H9 (cell line): ENCODE results near the gene FAM78A. TPM values are rescaled to one million over a fixed set of nuclear protein-coding genes. Genes with fewer than 3 reads are reported as not detected.

Experiments
- DNase-seq: peaks from one replicate; pipeline ENCODE4 v3.0.0-alpha.2; 2017
- H2AFZ ChIP-seq: one replicate; pipeline ENCODE4 v1.6.1; 2013; ENCODE audit warnings: mild to moderate bottlenecking, low read length, control low read depth, moderate library complexity
- H2AK5ac ChIP-seq: 2 replicates; pipeline ENCODE4 v1.6.1; 2013; ENCODE audit warnings: low read length, control low read depth, mixed read lengths; ENCODE audit not compliant: insufficient read length
- H2BK120ac ChIP-seq: one replicate; pipeline ENCODE4 v1.6.1; 2013; ENCODE audit warnings: low read depth, mild to moderate bottlenecking, low read length, control low read depth, inconsistent platforms; ENCODE audit not compliant: poor library complexity, severe bottlenecking
- H2BK12ac ChIP-seq: 2 replicates; pipeline ENCODE4 v1.6.1; 2013; ENCODE audit warnings: low read length, control low read depth, mixed read lengths, low read depth; ENCODE audit not compliant: insufficient read length
- H2BK15ac ChIP-seq: 2 replicates; pipeline ENCODE4 v1.6.1; 2013; ENCODE audit warnings: low read depth, low read length, control low read depth
- H2BK20ac ChIP-seq: one replicate; pipeline ENCODE4 v1.6.1; 2013; ENCODE audit warnings: low read depth, mild to moderate bottlenecking, low read length, control low read depth, inconsistent platforms; ENCODE audit not compliant: poor library complexity, severe bottlenecking
- H2BK5ac ChIP-seq: 2 replicates; pipeline ENCODE4 v1.6.1; 2013; ENCODE audit warnings: low read length, control low read depth, mixed read lengths; ENCODE audit not compliant: insufficient read length
- H3K14ac ChIP-seq: 2 replicates; pipeline ENCODE4 v1.6.1; 2013; ENCODE audit warnings: low read length, control low read depth; ENCODE audit not compliant: insufficient read depth
- H3K18ac ChIP-seq: 2 replicates; pipeline ENCODE4 v1.6.1; 2013; ENCODE audit warnings: low read depth, mild to moderate bottlenecking, mixed read lengths, low read length, control low read depth; ENCODE audit not compliant: insufficient read length
- H3K23ac ChIP-seq: 2 replicates; pipeline ENCODE4 v1.6.1; 2013; ENCODE audit warnings: low read length, control low read depth, mixed read lengths, low read depth; ENCODE audit not compliant: insufficient read length
- H3K23me2 ChIP-seq: 2 replicates; pipeline ENCODE4 v1.6.1; 2013; ENCODE audit warnings: low read depth, mild to moderate bottlenecking, mixed read lengths, low read length, control low read depth; ENCODE audit not compliant: insufficient read length, poor library complexity, severe bottlenecking
- H3K27ac ChIP-seq: 2 replicates; pipeline ENCODE4 v1.5.1; 2013; ENCODE audit warnings: low read length, control low read depth, mixed read lengths, low read depth; ENCODE audit not compliant: insufficient read length
- H3K27me3 ChIP-seq: 2 replicates; pipeline ENCODE4 v1.6.1; 2013; ENCODE audit warnings: low read length, control low read depth, inconsistent platforms; ENCODE audit not compliant: insufficient read depth
- H3K4ac ChIP-seq: 2 replicates; pipeline ENCODE4 v1.6.1; 2013; ENCODE audit warnings: low read depth, mild to moderate bottlenecking, control low read depth, inconsistent platforms, low read length, moderate library complexity
- H3K4me1 ChIP-seq: 2 replicates; pipeline ENCODE4 v1.6.1; 2013; ENCODE audit warnings: low read length, control low read depth, inconsistent platforms; ENCODE audit not compliant: insufficient read depth
- H3K4me2 ChIP-seq: 2 replicates; pipeline ENCODE4 v1.6.1; 2013; ENCODE audit warnings: low read length, control low read depth, mixed read lengths; ENCODE audit not compliant: insufficient read length, insufficient read depth
- H3K56ac ChIP-seq: 2 replicates; pipeline ENCODE4 v1.6.1; 2013; ENCODE audit warnings: low read depth, mild to moderate bottlenecking, mixed read lengths, low read length, control low read depth; ENCODE audit not compliant: insufficient read length
- H3K79me1 ChIP-seq: 2 replicates; pipeline ENCODE4 v1.6.1; 2013; ENCODE audit warnings: low read depth, mild to moderate bottlenecking, moderate library complexity, low read length, control low read depth, inconsistent platforms; ENCODE audit not compliant: insufficient read depth, poor library complexity, severe bottlenecking
- H3K79me2 ChIP-seq: 2 replicates; pipeline ENCODE4 v1.6.1; 2013; ENCODE audit warnings: low read length, control low read depth, inconsistent platforms; ENCODE audit not compliant: insufficient read depth
- H3K9ac ChIP-seq: 2 replicates; pipeline ENCODE4 v1.6.1; 2013; ENCODE audit warnings: low read length, control low read depth, mixed read lengths; ENCODE audit not compliant: insufficient read length; ENCODE audit errors: extremely low read depth
- H3K9me3 ChIP-seq: one replicate; pipeline ENCODE4 v1.6.1; 2013; ENCODE audit warnings: low read depth, low read length, inconsistent platforms; ENCODE audit not compliant: control insufficient read depth
- H3T11ph ChIP-seq: one replicate; pipeline ENCODE4 v1.6.1; 2013; ENCODE audit warnings: mild to moderate bottlenecking, low read length, control low read depth, inconsistent platforms
- H4K20me1 ChIP-seq: one replicate; pipeline ENCODE4 v1.6.1; 2013; ENCODE audit not compliant: control insufficient read depth, insufficient read length, insufficient read depth
- H4K5ac ChIP-seq: 2 replicates; pipeline ENCODE4 v1.6.1; 2013; ENCODE audit warnings: low read depth, mild to moderate bottlenecking, mixed read lengths, low read length, control low read depth; ENCODE audit not compliant: insufficient read length
- H4K8ac ChIP-seq: replicated peaks from 2 replicates; pipeline ENCODE4 v1.6.1; 2013; ENCODE audit warnings: low read length, control low read depth, mixed read lengths, low read depth; ENCODE audit not compliant: insufficient read length
- H4K91ac ChIP-seq: 2 replicates; pipeline ENCODE4 v1.6.1; 2013; ENCODE audit warnings: low read depth, mild to moderate bottlenecking, moderate library complexity, mixed read lengths, low read length, control low read depth; ENCODE audit not compliant: insufficient read length
- H3K27ac Mint-ChIP-seq, 3 experiments: 2 replicates in 2 of 3; 3 replicates in 1 of 3; pipeline ENCODE4 v1.8.0; 2020 to 2021; ENCODE audit warnings: mixed read lengths in 3 of 3, mild to moderate bottlenecking in 1 of 3, moderate library complexity in 1 of 3
- H3K27me3 Mint-ChIP-seq: 2 replicates; pipeline ENCODE4 v1.8.0; 2021; ENCODE audit warnings: low read depth, mild to moderate bottlenecking, moderate library complexity, mixed read lengths
- H3K36me3 Mint-ChIP-seq, 3 experiments: 2 replicates in 2 of 3; 3 replicates in 1 of 3; pipeline ENCODE4 v1.8.0; 2020 to 2021; ENCODE audit warnings: low read depth in 3 of 3, mixed read lengths in 3 of 3; ENCODE audit not compliant: insufficient read depth in 1 of 3
- H3K4me1 Mint-ChIP-seq, 2 experiments: 2 replicates each; pipeline ENCODE4 v1.8.0; 2020; ENCODE audit warnings: mixed read lengths in 2 of 2
- H3K4me3 Mint-ChIP-seq, 2 experiments: 2 replicates in 1 of 2; 3 replicates in 1 of 2; pipeline ENCODE4 v1.8.0; 2020 to 2021; ENCODE audit warnings: mild to moderate bottlenecking in 2 of 2, mixed read lengths in 2 of 2, moderate library complexity in 1 of 2
- H3K9me3 Mint-ChIP-seq, 2 experiments: 2 replicates in 1 of 2; 3 replicates in 1 of 2; pipeline ENCODE4 v1.8.0; 2020; ENCODE audit warnings: mild to moderate bottlenecking in 2 of 2, mixed read lengths in 2 of 2, moderate library complexity in 1 of 2
- CTCF ChIP-seq: fragments of 200-600 bp; sonication (generic); conservative IDR thresholded peaks from 3 replicates; pipeline ENCODE4 v1.8.0; 2021; ENCODE audit warnings: antibody characterized with exemption, mild to moderate bottlenecking
- WGBS: extraction: QIAGEN DNeasy Blood & Tissue Kit; methylation state at CpG from one replicate; pipeline ENCODE4 v1.1.7; 2013; ENCODE audit warnings: missing lambda C conversion rate, low lambda C conversion rate, mixed read lengths; ENCODE audit not compliant: insufficient read length; ENCODE audit errors: extremely low coverage; 5-methylcytosine and 5-hydroxymethylcytosine counted together
- total RNA-seq: library from RNA; stranded (reverse); gene quantifications from 2 replicates; pipeline ENCODE4 v1.2.1, GENCODE V29; 2021

Gene FAM78A
- total RNA-seq, 1 experiment from 2014 or later = 1.9 TPM

GRCh38 chr9:131306397-131307004 lies 30.2 kb upstream of the FAM78A start:
- Mint-ChIP-seq H3K27ac (no peak overlapping the region), H3K4me1 (peaks cover 18 to 26% of the 10 kb centered on the region in 2 experiments), H3K4me3 (no peak overlapping the region), H3K36me3 (peaks cover 0 to 4% (median 0%) of the 10 kb centered on the region in 3 experiments; a peak in 2 of 7 replicates), H3K9me3 (no peaks in the 10 kb centered on the region; a peak in 1 of 5 replicates), H3K27me3 (peaks cover 2% of the 10 kb centered on the region; the same call in 1 of the 2 replicates)
- no peaks in the 10 kb centered on the region for H3K23me2 ChIP-seq
- H3K23ac ChIP-seq = no peak overlapping the region
- H3K9me3 ChIP-seq = no peaks in the 10 kb centered on the region
- no peak overlapping the region for H3K18ac ChIP-seq
- H4K20me1 ChIP-seq = no peaks in the 10 kb centered on the region
- H4K5ac ChIP-seq = no peak overlapping the region
- TF ChIP-seq CTCF = no peak
- no peaks in the 10 kb centered on the region for H3K4me1 ChIP-seq
- no peak overlapping the region for H2BK15ac ChIP-seq
- H3K79me2 ChIP-seq = no peaks in the 10 kb centered on the region
- no peak overlapping the region for H2BK12ac ChIP-seq
- H2AFZ ChIP-seq = no peak overlapping the region
- H2AK5ac ChIP-seq = no peak overlapping the region
- no CpG with 5 or more reads among the region's 14 CpGs for WGBS
- no peak for DNase-seq
- H4K91ac ChIP-seq = no peak overlapping the region
- H3K27ac ChIP-seq = no peak overlapping the region
- H3K79me1 ChIP-seq = no peaks in the 10 kb centered on the region
- no peak overlapping the region for H2BK5ac ChIP-seq
- no peak overlapping the region for H2BK20ac ChIP-seq
- H3K4me2 ChIP-seq = no peak overlapping the region
- H3K14ac ChIP-seq = no peak overlapping the region
- no peak overlapping the region for H3T11ph ChIP-seq
- H3K9ac ChIP-seq = no peak overlapping the region
- H3K27me3 ChIP-seq = no peaks in the 10 kb centered on the region
- H4K8ac ChIP-seq = no peak overlapping the region
- no peak overlapping the region for H3K4ac ChIP-seq
- H3K56ac ChIP-seq = no peak overlapping the region
- H2BK120ac ChIP-seq = no peak overlapping the region
